ENCODE data around the gene THOC1.
"Not testable (repeated sequence)": the region's sequence is repeated elsewhere in the genome, so short reads cannot be mapped to it uniquely, and the experiment has no call there.

THOC1 gene, protein sequence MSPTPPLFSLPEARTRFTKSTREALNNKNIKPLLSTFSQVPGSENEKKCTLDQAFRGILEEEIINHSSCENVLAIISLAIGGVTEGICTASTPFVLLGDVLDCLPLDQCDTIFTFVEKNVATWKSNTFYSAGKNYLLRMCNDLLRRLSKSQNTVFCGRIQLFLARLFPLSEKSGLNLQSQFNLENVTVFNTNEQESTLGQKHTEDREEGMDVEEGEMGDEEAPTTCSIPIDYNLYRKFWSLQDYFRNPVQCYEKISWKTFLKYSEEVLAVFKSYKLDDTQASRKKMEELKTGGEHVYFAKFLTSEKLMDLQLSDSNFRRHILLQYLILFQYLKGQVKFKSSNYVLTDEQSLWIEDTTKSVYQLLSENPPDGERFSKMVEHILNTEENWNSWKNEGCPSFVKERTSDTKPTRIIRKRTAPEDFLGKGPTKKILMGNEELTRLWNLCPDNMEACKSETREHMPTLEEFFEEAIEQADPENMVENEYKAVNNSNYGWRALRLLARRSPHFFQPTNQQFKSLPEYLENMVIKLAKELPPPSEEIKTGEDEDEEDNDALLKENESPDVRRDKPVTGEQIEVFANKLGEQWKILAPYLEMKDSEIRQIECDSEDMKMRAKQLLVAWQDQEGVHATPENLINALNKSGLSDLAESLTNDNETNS

DNA sequence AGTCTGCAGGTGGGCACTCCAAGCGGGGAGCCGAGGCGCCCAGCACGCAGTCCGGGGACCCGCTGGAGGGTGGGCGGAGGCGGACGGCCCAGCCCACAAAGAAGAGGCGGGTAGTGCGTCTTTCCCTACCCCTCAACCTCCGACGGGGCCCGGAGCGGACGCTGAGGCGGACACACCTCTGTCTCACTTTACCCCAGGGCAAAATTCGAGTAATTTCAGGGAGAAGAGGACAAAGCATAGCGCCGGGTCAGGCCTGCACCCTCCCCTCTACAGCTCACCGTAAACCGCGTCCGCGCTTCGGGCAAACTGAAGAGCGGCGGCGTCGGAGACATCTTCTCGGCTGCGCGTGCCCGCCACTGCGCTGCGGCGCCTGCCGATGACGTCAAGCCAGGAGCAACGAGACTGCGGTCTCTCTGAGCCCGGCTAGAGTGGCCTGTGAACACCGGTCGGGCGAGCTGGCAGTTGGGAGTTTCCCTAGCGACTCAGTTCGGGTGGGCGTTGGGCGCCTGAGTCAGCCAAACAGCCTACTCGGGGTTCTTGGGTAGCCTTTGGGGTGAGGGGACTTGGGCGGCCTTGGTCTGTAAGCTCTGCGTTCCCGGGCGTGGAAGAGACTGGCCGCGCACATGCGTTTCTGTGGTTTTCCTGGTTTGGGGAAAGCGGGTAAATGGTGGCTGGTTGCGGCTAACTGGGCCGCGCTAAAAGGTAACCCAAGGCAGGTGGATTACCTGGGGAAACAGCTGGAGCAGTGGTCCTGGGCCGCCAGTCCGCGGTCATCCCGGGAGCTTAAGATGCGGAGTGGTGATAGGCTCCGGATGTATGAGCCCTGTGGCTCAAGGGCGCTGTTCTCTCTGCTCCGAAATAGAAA is at the start of gene THOC1:
Gene THOC1, minus strand, starts transcription at position 360 of the 865 bp plus-strand sequence. Its CDS starts 28 bp downstream, at position 332.
- in situ Hi-C loops (cut with HindIII; ENCODE audit: low sequenced_read_pairs) = no loop called here

DNA sequence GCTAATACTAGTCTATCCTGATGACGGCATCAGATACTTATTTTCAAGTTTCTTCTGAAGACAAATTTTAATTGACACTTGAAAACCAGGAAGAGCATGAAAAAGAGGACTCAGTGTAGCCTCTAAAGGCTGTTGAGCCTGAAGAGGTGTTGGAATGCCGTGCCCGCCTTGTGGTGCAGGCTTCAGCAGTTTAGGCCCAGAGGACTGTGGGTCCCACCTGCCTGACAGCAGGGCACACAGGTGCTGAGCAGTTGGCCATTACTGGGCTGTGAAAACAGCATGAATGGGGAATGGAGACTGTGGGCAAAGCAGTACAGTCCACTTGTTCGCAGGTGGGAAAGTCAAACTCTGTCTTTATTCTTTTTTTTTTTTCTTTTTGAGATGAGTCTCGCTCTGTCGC is 49.8 kb upstream of the THOC1 start:
- in situ Hi-C loops (cut with HindIII; ENCODE audit: low sequenced_read_pairs) = no loop called here

DNA sequence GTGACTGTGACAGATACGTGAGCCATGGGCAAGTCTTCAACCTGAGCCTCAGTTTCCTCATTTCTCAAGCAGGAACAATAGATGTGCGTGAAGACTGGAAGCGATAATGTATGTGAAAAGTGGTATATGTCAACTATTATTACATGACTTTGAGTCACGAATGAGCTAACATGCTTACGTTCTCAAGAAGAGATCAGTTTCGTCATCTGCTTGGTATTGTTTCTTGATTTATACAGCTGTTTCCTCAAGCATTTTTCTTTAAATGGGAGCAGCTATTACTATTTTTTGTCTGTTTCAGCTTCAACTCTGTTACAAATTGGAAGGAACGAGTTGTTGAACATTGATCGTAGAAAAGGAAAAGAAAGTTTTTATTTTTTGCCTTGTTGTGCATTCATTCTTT is 48.5 kb upstream of the THOC1 start:
- in situ Hi-C loops (cut with HindIII; ENCODE audit: low sequenced_read_pairs) = no loop called here

DNA sequence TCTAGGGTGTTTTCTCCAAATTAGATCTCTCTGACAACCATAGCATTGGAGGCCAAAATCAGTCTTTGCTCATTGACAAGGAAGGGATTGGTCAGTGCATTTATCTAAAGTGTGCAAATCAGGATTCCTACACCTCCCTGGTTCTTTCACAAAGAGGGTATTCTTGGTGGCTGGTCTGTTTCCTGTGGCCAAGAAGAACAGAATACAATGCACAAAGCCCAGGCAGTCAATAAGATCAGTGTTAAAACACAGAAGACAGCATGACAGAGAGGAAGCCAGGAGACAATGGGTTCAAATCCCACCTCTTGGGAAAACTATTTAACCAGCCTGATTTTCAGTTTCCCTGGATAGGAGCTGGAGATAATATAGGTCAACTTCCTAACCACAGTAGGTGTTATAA is 46.1 kb upstream of the THOC1 start:
- in situ Hi-C loops (cut with HindIII; ENCODE audit: low sequenced_read_pairs) = no loop called here

DNA sequence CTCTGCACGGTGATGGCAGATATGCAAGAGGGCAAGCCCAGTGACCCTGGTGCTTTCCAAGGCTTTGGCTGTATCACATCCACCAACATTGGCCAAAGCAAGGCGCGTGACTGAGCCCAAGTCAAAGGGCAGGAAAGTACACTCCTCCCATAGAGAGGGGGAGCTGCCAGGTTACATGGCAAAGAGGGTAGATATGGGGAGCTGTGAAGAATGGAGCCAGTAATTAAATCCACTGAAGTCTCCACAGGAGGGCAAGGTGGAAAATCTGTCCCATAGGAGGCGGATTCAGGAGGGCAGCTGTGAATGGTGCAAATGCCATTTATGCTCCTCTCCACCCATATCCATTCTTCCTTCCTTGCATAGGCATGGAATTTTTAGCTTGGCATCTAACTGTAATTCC is 44.6 kb upstream of the THOC1 start:
- in situ Hi-C loops (cut with HindIII; ENCODE audit: low sequenced_read_pairs) = no loop called here

DNA sequence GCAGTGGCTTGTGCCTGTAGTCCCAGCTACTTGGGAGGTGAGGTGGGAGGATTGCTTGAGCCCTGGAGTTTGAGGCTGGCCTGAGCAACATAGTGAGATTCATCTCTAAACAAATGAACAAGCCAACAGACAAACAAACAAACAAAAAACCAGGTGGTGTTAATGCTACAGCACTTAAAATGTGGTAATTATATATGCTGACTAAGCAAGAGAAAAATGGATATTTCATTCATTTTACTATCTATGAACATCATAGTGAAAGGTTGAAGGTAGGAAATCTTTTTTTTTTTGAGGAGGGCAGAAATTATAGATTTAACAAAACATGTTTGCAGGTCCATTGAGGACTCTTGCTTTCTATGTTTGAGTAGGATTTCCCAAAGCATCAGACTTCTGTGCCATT is 42.2 kb upstream of the THOC1 start:
- in situ Hi-C loops (cut with HindIII; ENCODE audit: low sequenced_read_pairs) = no loop called here

DNA sequence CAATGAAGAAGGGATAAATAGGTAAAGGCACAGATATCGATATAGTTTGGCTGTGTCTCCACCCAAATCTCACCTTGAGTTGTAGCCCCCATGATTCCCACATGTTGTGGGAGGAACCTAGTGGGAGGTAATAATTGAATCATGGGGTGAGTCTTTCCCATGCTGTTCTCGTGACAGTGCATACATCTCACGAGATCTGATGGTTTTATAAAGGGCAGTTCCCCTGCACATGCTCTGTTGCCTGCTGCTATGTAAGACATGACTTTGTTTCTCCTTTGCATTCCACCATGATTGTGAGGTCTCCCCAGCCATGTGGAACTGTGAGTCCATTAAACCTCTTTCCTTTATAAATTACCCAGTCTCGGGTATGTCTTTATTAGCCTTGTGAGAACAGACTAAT is 40.2 kb upstream of the THOC1 start:
- in situ Hi-C loops (cut with HindIII; ENCODE audit: low sequenced_read_pairs) = not testable (repeated sequence)

DNA sequence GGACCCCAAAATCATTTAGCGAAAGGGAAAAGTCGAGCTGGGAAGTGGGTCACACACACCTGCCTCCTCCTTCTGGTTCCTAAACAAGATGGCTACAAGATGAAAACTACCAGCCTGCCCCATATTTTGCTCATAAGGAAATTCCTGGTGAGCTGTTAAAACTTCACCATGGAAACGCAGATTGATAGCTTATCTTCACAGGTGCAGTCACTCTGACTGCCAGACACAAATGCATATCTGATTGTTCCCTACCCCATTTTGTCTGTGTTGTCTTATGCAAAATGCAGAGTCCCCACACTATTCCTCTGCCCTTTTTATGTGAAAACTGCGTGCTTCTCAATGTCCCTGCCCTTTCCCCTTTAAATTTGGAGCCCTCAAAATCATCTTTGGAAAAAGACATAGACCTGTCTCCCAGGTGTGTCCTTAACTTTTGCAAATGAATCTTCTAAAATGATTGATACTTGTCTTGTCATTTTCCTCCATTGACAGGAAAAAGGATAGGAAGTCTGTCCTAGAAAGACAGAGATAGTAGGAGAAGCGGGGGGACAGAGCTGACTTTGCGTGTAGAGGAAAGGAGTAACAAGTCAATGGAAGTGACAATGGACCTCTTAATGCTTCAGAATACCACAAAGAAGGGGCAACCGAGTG is 38.9 kb upstream of the THOC1 start:
- in situ Hi-C loops (cut with HindIII; ENCODE audit: low sequenced_read_pairs) = no loop called here

DNA sequence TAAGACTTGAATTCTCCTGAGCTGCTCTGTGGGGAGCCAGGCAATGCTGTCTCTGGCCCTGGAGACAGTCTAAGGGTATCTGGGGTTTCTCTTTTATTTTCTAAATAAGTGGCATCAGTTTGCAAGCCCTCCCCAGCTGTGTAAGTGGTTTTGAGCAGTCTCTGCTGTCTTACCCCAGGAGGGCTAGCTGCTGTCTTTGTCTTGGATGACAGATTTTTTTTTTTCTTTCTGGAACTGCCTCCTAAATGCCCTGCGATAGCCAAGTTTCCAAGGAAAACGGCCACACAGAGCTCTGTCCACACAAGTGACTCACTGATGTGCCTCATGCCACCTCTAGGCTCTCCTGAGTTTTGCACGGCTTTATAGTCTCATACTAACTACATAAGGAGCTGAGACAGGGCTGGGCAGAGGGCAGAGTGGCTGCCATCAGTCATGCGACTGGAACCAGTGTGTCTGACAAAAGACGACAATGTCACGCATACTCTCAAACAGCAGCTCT is 37.2 kb upstream of the THOC1 start:
- in situ Hi-C loops (cut with HindIII; ENCODE audit: low sequenced_read_pairs) = no loop called here

DNA sequence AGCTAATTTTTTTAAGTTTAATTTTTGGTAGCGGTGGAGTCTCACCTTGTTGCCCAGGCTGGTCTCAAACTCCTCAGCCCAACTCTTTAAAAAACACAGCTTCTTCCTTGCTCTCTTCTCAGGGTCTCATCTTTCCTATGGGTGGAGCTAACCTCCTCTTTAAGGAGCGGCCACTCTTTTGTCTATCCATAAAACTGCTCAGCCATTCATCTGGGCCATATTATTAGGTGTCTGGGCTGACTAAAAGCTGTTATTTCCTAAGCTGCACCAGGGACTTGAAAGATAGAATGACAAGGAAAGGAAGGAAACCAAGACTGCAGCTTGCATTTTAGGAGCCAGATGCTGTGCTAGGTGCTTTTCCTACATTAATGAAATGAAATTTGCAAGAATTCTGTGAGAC is 35.8 kb upstream of the THOC1 start:
- in situ Hi-C loops (cut with HindIII; ENCODE audit: low sequenced_read_pairs) = no loop called here

DNA sequence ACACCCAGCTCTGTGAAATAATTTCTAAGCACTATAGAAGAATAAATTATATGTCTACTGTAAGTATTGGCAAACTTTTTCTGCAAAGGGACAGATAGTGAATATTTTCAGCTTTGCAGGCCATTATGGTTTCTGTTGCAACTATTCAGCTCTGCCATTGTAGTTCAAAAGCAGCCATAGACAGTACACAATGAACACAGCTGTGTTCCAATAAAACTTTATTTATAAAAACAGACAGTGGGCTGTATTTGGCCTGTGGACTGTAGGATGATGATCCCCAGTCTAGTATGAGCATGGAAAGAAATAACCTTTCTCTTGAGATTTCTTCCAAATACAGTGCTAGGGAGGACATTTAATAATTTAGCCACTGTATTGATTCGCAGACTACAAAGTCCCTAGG is 35.2 kb upstream of the THOC1 start:
- in situ Hi-C loops (cut with HindIII; ENCODE audit: low sequenced_read_pairs) = no loop called here

DNA sequence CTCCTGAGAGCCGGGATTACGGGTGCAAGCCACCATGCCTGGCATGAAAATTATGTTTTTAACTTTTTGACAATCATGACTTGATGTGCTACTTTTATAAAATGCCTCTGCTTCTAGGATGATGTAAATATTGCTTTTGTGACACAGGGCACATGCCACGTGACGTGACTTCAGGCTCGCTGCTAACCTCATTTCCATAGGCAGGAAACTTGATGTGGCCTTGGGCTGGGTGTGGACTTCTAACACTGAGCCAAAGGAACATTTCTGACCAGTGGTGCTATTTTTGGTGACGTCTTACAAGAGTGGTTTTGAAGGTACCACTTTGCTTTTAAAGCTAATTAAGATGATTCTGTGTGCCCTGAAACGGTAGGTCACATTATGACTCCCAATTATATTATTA is 34.2 kb upstream of the THOC1 start:
- in situ Hi-C loops (cut with HindIII; ENCODE audit: low sequenced_read_pairs) = no loop called here

DNA sequence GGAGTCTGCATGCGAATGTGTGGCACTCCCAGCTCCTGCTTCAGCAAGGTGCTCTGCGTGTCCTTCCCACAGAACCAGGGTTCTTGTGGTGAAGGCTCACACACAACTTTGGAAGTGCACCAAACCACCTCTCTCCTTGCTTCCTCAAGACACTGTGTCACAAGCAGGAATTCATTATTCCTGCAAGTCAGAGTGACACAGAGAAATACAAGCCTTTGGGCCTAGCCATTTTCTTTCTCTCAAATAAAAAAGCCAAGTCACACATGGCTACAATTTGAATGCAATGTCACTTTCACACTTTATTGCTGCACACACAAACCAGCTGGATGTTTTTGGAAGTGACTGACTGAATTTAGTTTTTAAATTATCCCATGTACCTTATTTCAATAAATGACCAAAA is 30.1 kb upstream of the THOC1 start:
- in situ Hi-C loops (cut with HindIII; ENCODE audit: low sequenced_read_pairs) = no loop called here

DNA sequence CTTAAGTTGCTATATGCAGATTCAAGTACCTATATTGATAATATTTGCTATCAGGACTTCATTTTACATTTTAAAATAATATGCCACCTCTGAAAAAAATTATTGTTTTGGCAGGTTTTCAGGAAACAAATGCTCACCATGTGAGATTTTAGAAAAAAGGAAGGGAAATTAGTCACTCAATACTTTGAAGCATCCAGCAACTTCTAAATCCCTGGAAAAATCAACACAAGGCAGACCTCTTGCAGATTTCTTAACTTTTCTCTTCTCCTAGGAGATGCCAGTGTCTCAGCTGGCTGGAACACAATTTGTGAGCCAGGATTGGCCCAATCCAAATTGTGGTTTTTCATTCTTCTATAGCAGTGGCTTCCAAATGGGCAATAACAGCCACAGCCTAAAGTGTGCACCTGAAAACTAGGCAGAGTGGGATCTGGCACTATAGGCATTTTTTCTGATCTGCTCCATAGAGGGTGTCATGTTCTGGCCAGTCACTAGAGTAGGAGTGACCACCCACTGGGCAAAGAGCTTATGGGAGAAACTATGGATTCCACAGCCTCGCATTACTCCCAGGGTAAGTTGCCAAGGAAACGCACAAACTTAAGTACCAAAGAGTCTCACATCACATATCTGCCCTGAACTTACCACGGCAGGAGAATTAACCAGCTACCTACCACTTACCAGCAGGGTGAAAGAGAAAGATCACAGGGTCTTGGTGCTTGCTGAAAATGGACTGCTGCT is 28.1 kb upstream of the THOC1 start:
- in situ Hi-C loops (cut with HindIII; ENCODE audit: low sequenced_read_pairs) = no loop called here

DNA sequence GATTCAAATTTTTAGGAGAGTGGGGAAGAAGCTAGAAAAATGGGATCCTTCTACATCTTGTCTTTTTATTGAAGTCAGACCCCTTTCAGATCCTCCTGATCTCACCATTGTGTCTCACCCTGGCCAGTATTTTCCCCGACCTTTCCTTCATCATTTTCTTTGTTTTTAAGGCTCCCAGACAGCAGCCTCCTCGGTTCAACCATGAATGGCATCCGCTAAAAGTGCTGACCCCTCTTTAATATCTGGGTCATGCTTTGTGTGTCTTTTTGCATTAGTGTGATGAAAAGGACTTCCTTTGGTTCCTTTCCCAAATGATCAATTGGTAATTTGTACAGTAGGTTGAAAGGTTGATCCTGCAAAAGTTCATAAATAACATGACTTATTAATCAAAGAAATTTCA is 26.7 kb upstream of the THOC1 start:
- in situ Hi-C loops (cut with HindIII; ENCODE audit: low sequenced_read_pairs) = no loop called here

DNA sequence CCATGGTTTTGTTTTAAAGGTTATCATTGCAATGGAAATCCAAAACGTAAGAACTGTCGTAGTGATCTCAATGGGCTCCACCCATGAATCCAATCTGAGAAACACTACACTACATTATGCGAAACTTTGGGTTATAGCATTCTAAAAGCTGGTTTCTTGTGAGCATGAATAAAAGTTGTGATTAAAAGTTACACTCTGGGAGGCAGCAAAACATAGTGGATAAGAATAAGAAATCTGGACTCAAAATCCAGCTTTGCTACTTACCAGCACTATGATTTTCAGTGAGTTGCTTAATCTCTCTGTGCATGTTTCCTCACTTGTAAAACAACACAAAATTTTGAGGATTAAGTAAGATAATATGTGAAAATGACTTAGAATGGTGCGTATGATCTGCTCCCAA is 25.7 kb upstream of the THOC1 start:
- in situ Hi-C loops (cut with HindIII; ENCODE audit: low sequenced_read_pairs) = no loop called here

DNA sequence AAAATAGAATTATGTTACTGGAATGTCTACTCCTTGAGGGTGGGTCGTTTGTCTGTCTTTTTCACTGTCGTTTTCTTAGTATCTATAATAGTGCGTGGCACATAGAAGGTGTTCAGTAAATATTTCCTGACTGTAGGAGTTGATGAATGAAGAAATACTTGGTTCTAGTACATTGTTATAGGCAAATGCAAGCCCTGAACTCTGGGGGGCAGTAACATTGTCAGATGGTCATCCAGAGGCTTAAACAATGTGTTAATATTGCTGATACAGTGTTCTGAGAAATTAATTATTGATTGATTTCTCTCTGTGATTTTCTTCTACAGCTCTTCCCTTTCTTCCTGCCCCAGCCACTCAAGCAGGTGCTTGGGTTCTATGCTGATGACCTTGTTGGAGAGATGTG is 24.4 kb upstream of the THOC1 start:
- in situ Hi-C loops (cut with HindIII; ENCODE audit: low sequenced_read_pairs) = no loop called here

DNA sequence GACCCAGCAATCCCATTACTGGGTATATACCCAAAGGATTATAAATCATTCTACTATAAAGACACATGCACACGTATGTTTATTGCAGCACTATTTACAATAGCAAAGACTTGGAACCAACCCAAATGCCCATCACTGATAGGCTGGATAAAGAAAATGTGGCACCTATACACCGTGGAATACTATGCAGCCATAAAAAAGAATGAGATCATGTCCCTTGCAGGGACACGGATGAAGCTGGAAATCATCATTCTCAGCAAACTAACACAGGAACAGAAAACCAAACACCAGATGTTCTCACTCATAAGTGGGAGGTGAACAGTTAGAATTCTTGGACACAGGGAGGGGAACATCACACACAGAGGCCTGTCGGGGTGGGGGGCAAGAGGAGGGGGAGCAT is 22.1 kb upstream of the THOC1 start:
- in situ Hi-C loops (cut with HindIII; ENCODE audit: low sequenced_read_pairs) = not testable (repeated sequence)

DNA sequence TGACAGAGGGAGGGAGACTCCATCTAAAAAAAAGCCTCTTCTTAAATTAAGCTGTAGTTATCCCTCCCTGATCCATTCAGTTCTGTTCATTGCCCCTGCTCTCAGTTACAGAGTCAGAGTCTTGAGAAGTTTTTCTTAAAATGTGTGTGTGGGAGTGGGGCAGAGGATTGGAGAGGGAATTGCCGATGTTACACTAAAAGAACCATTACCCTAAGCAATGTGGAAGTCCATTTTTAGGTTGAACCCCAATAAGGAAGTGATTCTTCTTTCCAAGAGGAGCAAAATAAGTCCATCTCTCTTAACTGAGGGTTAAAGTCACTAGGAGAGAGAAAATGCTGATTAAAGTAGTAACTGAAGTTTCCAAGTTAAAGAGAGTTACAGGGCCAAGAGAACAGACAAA is 21.2 kb upstream of the THOC1 start:
- in situ Hi-C loops (cut with HindIII; ENCODE audit: low sequenced_read_pairs) = no loop called here
